HG02885 (cell line): Measurements from ENCODE around the gene GATAD2A.

Experiments
- ATAC-seq: cut with Tn5 transposase; IDR thresholded peaks from one replicate; pipeline ENCODE4 v1.9.1; 2021; ENCODE audit warnings: mild to moderate bottlenecking; ENCODE audit not compliant: unreplicated experiment, poor library complexity

The GATAD2A gene

GRCh38 chr19:19554074-19555023 lies 148.9 kb downstream of the GATAD2A start:
- ATAC-seq = no peak

GRCh38 chr19:19558055-19558454 lies 152.6 kb downstream of the GATAD2A start:
- ATAC-seq = no peak
